HepG2 (cell line): Measurements from ENCODE around the gene IWS1. TPM values are rescaled to one million over a fixed set of nuclear protein-coding genes. Genes with fewer than 3 reads are reported as not detected.

Experiments used
- ATAC-seq: fragments of 200-7000 bp; cut with Tn5 transposase; 3 replicates; pipeline ENCODE4 v1.9.1; 2020; ENCODE audit warnings: mild to moderate bottlenecking, moderate library complexity
- BruUV-seq: library from RNA; stranded (reverse); fragments of 400-500 nt; replicated peaks from 2 replicates; lab custom pipeline; 2021; lab: Mats Ljungman, UMichigan
- CTCF ChIA-PET: fragments of 300-600 bp; formaldehyde crosslinking; extraction: SDS; loops from one replicate; lab custom pipeline; 2021; ENCODE audit warnings: low total read pairs, inconsistent platforms, low intra/inter-chr PET ratio; lab: Yijun Ruan, JAX
- POLR2A ChIA-PET: fragments of 350-600 bp; sonication (Branson Sonifier 250); formaldehyde crosslinking; loops from one replicate; lab custom pipeline; 2020; ENCODE audit warnings: antibody characterized with exemption, inconsistent platforms; lab: Yijun Ruan, JAX
- DNase-seq: peaks from one replicate; pipeline ENCODE4 v3.0.0-alpha.2; 2015; ENCODE audit warnings: low spot score
- FAIRE-seq: peaks from 3 replicates; lab custom pipeline; 2011; peaks lifted over from hg19 to GRCh38; lab: Jason Lieb, UNC
- H2AFZ ChIP-seq: one replicate; pipeline ENCODE4 v1.6.1; 2011; ENCODE audit warnings: low read length, inconsistent platforms
- H3K27ac ChIP-seq: fragments of 300-600 bp; 3 replicates; pipeline ENCODE4 v1.8.0; 2011; ENCODE audit warnings: mixed run types, mild to moderate bottlenecking, mixed read lengths, low read length, inconsistent platforms; ENCODE audit not compliant: insufficient read depth; ENCODE audit errors: extremely low read length
- H3K27me3 ChIP-seq, 2 experiments: fragments of 200-600 bp in 1 of 2; 2 replicates in 1 of 2; 3 replicates in 1 of 2; pipeline versions ENCODE4 v1.6.0 to v1.8.0; 2011; ENCODE audit warnings: low read length in 2 of 2, mild to moderate bottlenecking in 2 of 2, moderate library complexity in 2 of 2, inconsistent platforms in 1 of 2; ENCODE audit not compliant: insufficient read depth in 2 of 2, control insufficient read depth in 1 of 2
- H3K36me3 ChIP-seq, 2 experiments: fragments of 200-600 bp in 1 of 2; replicated peaks in 1 of 2; 2 replicates in 1 of 2; 3 replicates in 1 of 2; pipeline versions ENCODE4 v1.5.1 to v1.8.0; 2011; ENCODE audit warnings: low read length in 2 of 2, inconsistent platforms in 1 of 2; ENCODE audit not compliant: insufficient read depth in 2 of 2, control insufficient read depth in 1 of 2
- H3K4me1 ChIP-seq: 2 replicates; pipeline ENCODE4 v1.5.1; 2012; ENCODE audit warnings: low read length, inconsistent platforms; ENCODE audit not compliant: insufficient read depth
- H3K4me2 ChIP-seq: 2 replicates; pipeline ENCODE4 v1.6.0; 2011; ENCODE audit warnings: low read depth, low read length, inconsistent platforms
- H3K4me3 ChIP-seq, 3 experiments: fragments of 200-600 bp in 1 of 3; sonication (generic), shearing (Covaris generic) in 1 of 3; replicated peaks in 1 of 3; 2 replicates each; pipeline ENCODE4 v1.5.1; 2011 to 2016; ENCODE audit warnings: low read length in 3 of 3, inconsistent platforms in 2 of 3, low read depth in 2 of 3, mild to moderate bottlenecking in 2 of 3, control low read depth in 1 of 3, mixed read lengths in 1 of 3; ENCODE audit not compliant: insufficient read depth in 1 of 3
- H3K79me2 ChIP-seq: one replicate; pipeline ENCODE4 v1.6.1; 2011; ENCODE audit warnings: low read length, inconsistent platforms; ENCODE audit not compliant: insufficient read depth
- H3K9ac ChIP-seq: 2 replicates; pipeline ENCODE4 v1.6.0; 2011; ENCODE audit warnings: mild to moderate bottlenecking, low read depth, low read length, inconsistent platforms; ENCODE audit not compliant: insufficient read depth
- H3K9me3 ChIP-seq: 2 replicates; pipeline ENCODE4 v1.5.1; 2012; ENCODE audit warnings: mild to moderate bottlenecking, low read length
- H4K20me1 ChIP-seq: 2 replicates; pipeline ENCODE4 v1.6.0; 2011; ENCODE audit warnings: inconsistent platforms, mild to moderate bottlenecking, low read length, moderate library complexity; ENCODE audit not compliant: insufficient read depth
- CC2D1A ChIP-seq: sonication (generic); formaldehyde crosslinking; IDR thresholded peaks from 2 replicates; pipeline ENCODE4 v1.8.1; 2023; ENCODE audit warnings: mild to moderate bottlenecking, missing genetic modification reagents
- ISX ChIP-seq: sonication (generic); formaldehyde crosslinking; conservative IDR thresholded peaks from 2 replicates; pipeline ENCODE4 v1.5.0; 2020; ENCODE audit warnings: missing genetic modification reagents
- KLF16 ChIP-seq, 2 experiments: sonication (generic) in 1 of 2; formaldehyde crosslinking in 1 of 2; IDR thresholded peaks; 2 replicates each; pipeline versions ENCODE4 v1.6.1 to v1.8.0; 2016 to 2023; ENCODE audit warnings: missing genetic modification reagents in 2 of 2, missing compliant biosample characterization in 1 of 2
- NFE2L1 ChIP-seq: sonication (generic); formaldehyde crosslinking; IDR thresholded peaks from 2 replicates; pipeline ENCODE4 v1.4.0; 2020; ENCODE audit warnings: missing genetic modification reagents, mild to moderate bottlenecking, borderline replicate concordance
- NFIB ChIP-seq: sonication (generic); formaldehyde crosslinking; IDR thresholded peaks from 2 replicates; pipeline ENCODE4 v1.9.0; 2021; ENCODE audit warnings: missing genetic modification reagents, mild to moderate bottlenecking, borderline replicate concordance
- RARA ChIP-seq: IDR thresholded peaks from 2 replicates; pipeline ENCODE4 v1.6.1; 2016; ENCODE audit warnings: missing genetic modification reagents, missing compliant biosample characterization
- TBP ChIP-seq: sonication (generic); formaldehyde crosslinking; IDR thresholded peaks from 2 replicates; pipeline ENCODE4 v1.5.0; 2020; ENCODE audit warnings: missing genetic modification reagents
- ZC3H13 ChIP-seq: sonication (generic); formaldehyde crosslinking; IDR thresholded peaks from 2 replicates; pipeline ENCODE4 v1.8.1; 2023; ENCODE audit warnings: mild to moderate bottlenecking, missing genetic modification reagents, moderate library complexity
- ZFP1 ChIP-seq: IDR thresholded peaks from 2 replicates; pipeline ENCODE4 v1.6.1; 2016
- ZNF776 ChIP-seq: sonication (generic); formaldehyde crosslinking; IDR thresholded peaks from 2 replicates; pipeline ENCODE4 v1.4.0; 2020; ENCODE audit warnings: mild to moderate bottlenecking, missing genetic modification reagents
- WGBS: methylation state at CpG from one replicate; pipeline ENCODE4 v1.1.6; 2017; ENCODE audit warnings: low lambda C conversion rate; 5-methylcytosine and 5-hydroxymethylcytosine counted together
- in situ Hi-C: cut with HindIII; loops from 2 replicates; pipeline ENCODE4 v1.10.0; 2017; ENCODE audit warnings: low pct_unique_long_range_greater_than_20kb; ENCODE audit not compliant: extremely low pct_ligation_motif_present
- intact Hi-C: fragments of 100-400 bp; cut with micrococcal nuclease; formaldehyde crosslinking; loops from one replicate; pipeline ENCODE4 v1.10.0; 2022; ENCODE audit not compliant: unreplicated experiment
- polyA plus RNA-seq, 8 experiments: library from polyadenylated mRNA; depleted of rRNA in 3 of 8; stranded (reverse) in 7 of 8; unstranded in 1 of 8; fragments of >200 nt; fragmentation: Illumina TruSeq in 4 of 8; extraction: Trizol in 4 of 8; gene quantifications; 2 replicates each; pipeline versions ENCODE4 v1.2.1 to v1.2.3, GENCODE V29; 2011 to 2016; ENCODE audit warnings: low read depth in 4 of 8, missing spikeins in 1 of 8, mixed read lengths in 1 of 8; ENCODE audit not compliant: insufficient read depth in 1 of 8
- total RNA-seq, 5 experiments: library from RNA; depleted of rRNA; stranded (reverse); fragments of >200 nt; fragmentation: Illumina TruSeq; extraction: Trizol; gene quantifications; 2 replicates each; pipeline ENCODE4 v1.2.3, GENCODE V29; 2016; ENCODE audit warnings: low read depth in 1 of 5
- TF ChIP-seq, protein P1 (sequence below): sonication (generic); formaldehyde crosslinking; IDR thresholded peaks from 2 replicates; pipeline ENCODE4 v1.5.0; 2020; ENCODE audit warnings: missing genetic modification reagents

The IWS1 gene
- total and polyA plus RNA-seq, 2 of the 13 experiments (the other 11 are each of a cell fraction or from before 2014, with no cell fraction given): 28.9 to 62.3 TPM

GRCh38 chr2:127490283-127490682 is 36.0 kb downstream of the IWS1 start:
- TF ChIP-seq NFE2L1 (CRISPR knock-in tag) (no peak), ISX (CRISPR knock-in tag) (no peak), RARA (no peak), ZNF776 (no peak), ZC3H13 (no peak), CC2D1A (no peak), TBP (no peak), ZFP1 (CRISPR knock-in tag) (no peak), NFIB (no peak), KLF16 (CRISPR knock-in tag; IDR thresholded peaks at IDR 0.05) (no peak)
- TF ChIP-seq, protein P1, sequence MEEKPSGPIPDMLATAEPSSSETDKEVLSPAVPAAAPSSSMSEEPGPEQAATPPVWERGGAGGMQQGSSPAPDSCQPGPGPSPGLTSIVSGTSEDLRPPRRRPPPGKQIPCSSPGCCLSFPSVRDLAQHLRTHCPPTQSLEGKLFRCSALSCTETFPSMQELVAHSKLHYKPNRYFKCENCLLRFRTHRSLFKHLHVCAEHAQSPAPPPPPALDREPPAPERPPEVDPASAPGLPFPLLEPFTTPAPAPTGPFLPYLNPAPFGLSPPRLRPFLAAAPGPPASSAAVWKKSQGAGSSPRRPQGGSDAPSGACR: no peak
- in situ Hi-C loops (no loop called here), intact Hi-C loops (no loop called here)
- Histone ChIP-seq H4K20me1 (no peaks in the 10 kb centered on the region), H3K79me2 (no peaks in the 10 kb centered on the region), H3K4me2 (no peak overlapping the region), H3K27ac (no peak overlapping the region), H3K4me1 (no peaks in the 10 kb centered on the region), H2AFZ (no peak overlapping the region), H3K27me3 (no peaks in the 10 kb centered on the region), H3K36me3 (peaks cover 27 to 89% of the 10 kb centered on the region in 2 experiments), H3K9ac (no peak overlapping the region), H3K9me3 (no peaks in the 10 kb centered on the region), H3K4me3 (no peak overlapping the region)
- ChIA-PET POLR2A (no interaction called here), CTCF (no interaction called here)
- no TSS peak for BruUV-seq
- DNase-seq (no peak), ATAC-seq (no peak), FAIRE-seq (no peak)
- 95% methylated on average over 4 of the region's 4 CpGs for WGBS
